Ovary (tissue), 9 donors: ENCODE results near the gene KDM4E. TPM values are rescaled to one million over a fixed set of nuclear protein-coding genes. Genes with fewer than 3 reads are reported as not detected.
A peak's percentile ranks its signal among the peaks of the same experiment; 100 is the strongest.

ENCODE experiments used
- DNase-seq, 5 donors: peaks; one replicate each; pipeline ENCODE4 v3.0.0-alpha.2; 2019 to 2020
- H3K27ac ChIP-seq, 2 donors: fragments of 200-600 bp; one replicate each; pipeline versions ENCODE4 v1.5.1 to v1.8.0; 2019 to 2022
- H3K27me3 ChIP-seq: fragments of 200-600 bp; one replicate; pipeline ENCODE4 v1.8.0; 2022
- H3K36me3 ChIP-seq: fragments of 200-600 bp; sonication (generic); one replicate; pipeline ENCODE4 v1.5.1; 2019
- H3K4me1 ChIP-seq: one replicate; pipeline ENCODE4 v1.8.1; 2013; ENCODE audit warnings: mild to moderate bottlenecking, moderate library complexity; ENCODE audit not compliant: insufficient read depth
- H3K4me3 ChIP-seq: fragments of 200-600 bp; sonication (generic); one replicate; pipeline ENCODE4 v1.5.1; 2017
- H3K9me3 ChIP-seq, 2 donors: fragments of 200-600 bp in 1 of 2; sonication (generic) in 1 of 2; one replicate each; pipeline versions ENCODE4 v1.5.1 to v1.8.1; 2013 to 2019; ENCODE audit warnings: mild to moderate bottlenecking in 1 of 2, moderate library complexity in 1 of 2
- EP300 ChIP-seq: sonication (generic); formaldehyde crosslinking; IDR thresholded peaks from one replicate; pipeline ENCODE4 v1.6.1; 2017; ENCODE audit warnings: antibody characterized with exemption
- POLR2A ChIP-seq: fragments of 450-650 bp; IDR thresholded peaks from one replicate; pipeline ENCODE4 v1.6.1; 2017; ENCODE audit warnings: antibody characterized with exemption, mild to moderate bottlenecking, moderate library complexity
- WGBS, 3 donors: extraction: QIAGEN DNeasy Blood & Tissue Kit in 1 of 3; methylation state at CpG; one replicate each; pipeline versions ENCODE4 v1.1.5 to v1.1.7; 2013 to 2017; 5-methylcytosine and 5-hydroxymethylcytosine counted together
- intact Hi-C, 4 donors: fragments of 100-400 bp; cut with DNase I; formaldehyde crosslinking; loops; one replicate each; pipeline versions ENCODE4 v1.11.0 to v1.15.1; 2022 to 2023
- polyA plus RNA-seq, 2 donors: library from polyadenylated mRNA; stranded (reverse); fragments of 200-250 nt in 1 of 2; fragments of 350-450 nt in 1 of 2; fragmentation: Illumina TruSeq in 1 of 2; extraction: RNeasy Lipid Tissue Mini Kit (QIAGEN cat#74804) in 1 of 2; gene quantifications; one replicate each; pipeline ENCODE4 v1.2.3, GENCODE V29; 2013 to 2014
- total RNA-seq, 7 donors: library from RNA; depleted of rRNA in 2 of 7; stranded (reverse); fragments of >200 nt in 2 of 7; fragmentation: NEBNext Ultra II Directional in 3 of 7; extraction: Animal tissue kit (Norgen Biotek cat#: 25700) in 3 of 7; gene quantifications; one replicate each; pipeline versions ENCODE4 v1.1.0 to v1.2.4, GENCODE V29; 2016 to 2023
- TF ChIP-seq, protein P1 (sequence below), 3 donors: fragments of 450-650 bp in 2 of 3; fragments of 200-600 bp in 1 of 3; IDR thresholded peaks; one replicate each; pipeline versions ENCODE4 v1.5.1 to v1.8.0; 2016 to 2022; ENCODE audit warnings: antibody characterized with exemption in 3 of 3, mild to moderate bottlenecking in 1 of 3
- donor health status: DM: no; HTN: no; CAD: no; lungs with moderate emphysema.
- donor health status: DM: no; HTN: no; CAD: no.
- donor health status: Bipolar disorder and iron deficiency.
- donor health status: DM: yes; HTN: yes; CAD: no.
- donor health status: DM: no; HTN: no; CAD: no.
- donor health status: DM: yes; HTN: yes; CAD: no.

Gene KDM4E
- total and polyA plus RNA-seq, 9 donors: not detected

DNA sequence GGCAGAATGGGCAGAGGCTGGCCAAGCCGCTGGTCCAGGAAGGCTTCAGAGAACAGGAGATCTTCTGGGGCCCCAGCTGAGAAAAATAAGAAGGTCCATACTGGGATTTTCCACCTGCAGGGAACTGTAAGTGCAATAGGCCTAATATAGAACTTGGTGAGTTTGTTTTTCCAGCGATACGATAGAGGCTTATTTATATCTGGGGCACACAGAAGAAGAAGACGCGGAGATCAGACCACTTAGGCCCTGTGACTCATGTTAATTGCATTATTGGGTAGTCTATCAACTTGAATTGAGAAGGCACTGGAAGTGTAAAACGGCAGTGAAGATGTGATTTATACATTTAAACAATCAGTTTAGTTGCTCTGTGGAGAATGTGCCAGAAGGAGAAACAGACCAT lies 34.0 kb downstream of the KDM4E start:
- H3K4me1 ChIP-seq: no peaks in the 10 kb centered on the region
- H3K9me3 ChIP-seq: no peaks in the 10 kb centered on the region
- 72 to 81% (median 80%) methylated on average over 6 of the region's 6 CpGs for WGBS, 3 donors
- no peak for TF ChIP-seq EP300
- TF ChIP-seq, protein P1, sequence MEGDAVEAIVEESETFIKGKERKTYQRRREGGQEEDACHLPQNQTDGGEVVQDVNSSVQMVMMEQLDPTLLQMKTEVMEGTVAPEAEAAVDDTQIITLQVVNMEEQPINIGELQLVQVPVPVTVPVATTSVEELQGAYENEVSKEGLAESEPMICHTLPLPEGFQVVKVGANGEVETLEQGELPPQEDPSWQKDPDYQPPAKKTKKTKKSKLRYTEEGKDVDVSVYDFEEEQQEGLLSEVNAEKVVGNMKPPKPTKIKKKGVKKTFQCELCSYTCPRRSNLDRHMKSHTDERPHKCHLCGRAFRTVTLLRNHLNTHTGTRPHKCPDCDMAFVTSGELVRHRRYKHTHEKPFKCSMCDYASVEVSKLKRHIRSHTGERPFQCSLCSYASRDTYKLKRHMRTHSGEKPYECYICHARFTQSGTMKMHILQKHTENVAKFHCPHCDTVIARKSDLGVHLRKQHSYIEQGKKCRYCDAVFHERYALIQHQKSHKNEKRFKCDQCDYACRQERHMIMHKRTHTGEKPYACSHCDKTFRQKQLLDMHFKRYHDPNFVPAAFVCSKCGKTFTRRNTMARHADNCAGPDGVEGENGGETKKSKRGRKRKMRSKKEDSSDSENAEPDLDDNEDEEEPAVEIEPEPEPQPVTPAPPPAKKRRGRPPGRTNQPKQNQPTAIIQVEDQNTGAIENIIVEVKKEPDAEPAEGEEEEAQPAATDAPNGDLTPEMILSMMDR (IDR thresholded peaks at IDR 0.05): no peak
- TF ChIP-seq POLR2A: no peak
- intact Hi-C loops: no loop called here
- no peak overlapping the region for H3K4me3 ChIP-seq
- H3K27me3 ChIP-seq: peaks cover 2% of the 10 kb centered on the region
- H3K27ac ChIP-seq: no peak overlapping the region
- no peaks in the 10 kb centered on the region for H3K36me3 ChIP-seq
- no peak for DNase-seq

DNA sequence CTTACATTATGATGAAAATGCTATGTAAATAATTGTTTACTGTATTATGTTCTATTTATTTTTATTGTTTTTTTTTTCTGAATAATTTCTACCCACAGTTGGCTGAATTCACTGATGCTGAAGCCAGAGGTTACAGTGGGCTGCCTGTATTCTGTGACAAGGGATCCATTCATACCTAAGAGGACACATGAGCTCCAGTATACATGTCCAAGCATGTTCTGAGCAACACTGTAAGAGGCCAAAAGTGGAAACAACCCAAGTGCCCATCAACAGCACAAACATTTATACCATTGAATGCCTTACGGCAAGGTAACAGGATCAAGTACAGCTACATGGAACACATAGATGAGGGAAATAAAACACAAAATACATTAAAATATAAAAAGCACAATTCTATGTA lies 40.3 kb downstream of the KDM4E start:
- 93 to 100% (median 98%) methylated on average over 1 of the region's 1 CpG for WGBS, 3 donors
- Histone ChIP-seq H3K4me3 (no peak overlapping the region), H3K27me3 (no peaks in the 10 kb centered on the region), H3K27ac (no peak overlapping the region), H3K9me3 (no peaks in the 10 kb centered on the region), H3K4me1 (peaks cover 1% of the 10 kb centered on the region), H3K36me3 (no peaks in the 10 kb centered on the region)
- intact Hi-C loops: loop anchor here in 3 of 4 donors (5.0 to 10.0 kb wide), 3 partner anchors 79 to 642 kb away; no protein-coding TSS in a partner anchor
- no peak for DNase-seq
- TF ChIP-seq POLR2A (no peak), EP300 (no peak)
- TF ChIP-seq, protein P1 (IDR thresholded peaks at IDR 0.05): no peak

DNA sequence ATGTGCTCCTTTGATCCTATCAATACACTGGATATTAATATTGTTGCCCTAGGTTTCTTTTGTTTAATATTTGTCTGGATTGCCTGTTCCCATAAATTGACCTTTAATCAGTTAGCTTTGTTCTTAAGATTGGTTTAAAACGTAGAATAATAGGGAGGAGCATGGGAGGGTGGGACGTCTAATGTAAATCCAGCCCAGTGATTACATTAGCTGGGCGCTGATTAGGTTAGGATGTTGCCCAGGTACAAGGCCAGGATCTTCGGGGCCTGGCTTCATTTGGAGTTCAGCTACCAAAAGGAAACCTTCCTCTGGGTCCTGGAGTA lies 41.6 kb downstream of the KDM4E start, which contains the start of gene SRSF8:
Gene SRSF8, plus strand, starts transcription at position 204 of the 323 bp plus-strand sequence. CDS start 308 bp downstream, outside the sequence.
- 0 to 1% (median 0%) methylated on average over 4 of the region's 4 CpGs for WGBS, 3 donors
- no peaks in the 10 kb centered on the region for H3K27me3 ChIP-seq
- H3K27ac ChIP-seq: peak within 1 kb of the TSS; percentile 98 to 99
- peaks cover 1% of the 10 kb centered on the region for H3K4me1 ChIP-seq
- no peaks in the 10 kb centered on the region for H3K36me3 ChIP-seq
- DNase-seq: no peak
- H3K4me3 ChIP-seq: peak within 1 kb of the TSS; percentile 71
- TF ChIP-seq EP300: no peak
- no peak for TF ChIP-seq POLR2A
- TF ChIP-seq, protein P1 (IDR thresholded peaks at IDR 0.05): no peak
- intact Hi-C loops: loop anchor here in 3 of 4 donors (1.0 to 10.0 kb wide), 4 partner anchors 78 to 641 kb away; no protein-coding TSS in a partner anchor
- H3K9me3 ChIP-seq: no peaks in the 10 kb centered on the region

DNA sequence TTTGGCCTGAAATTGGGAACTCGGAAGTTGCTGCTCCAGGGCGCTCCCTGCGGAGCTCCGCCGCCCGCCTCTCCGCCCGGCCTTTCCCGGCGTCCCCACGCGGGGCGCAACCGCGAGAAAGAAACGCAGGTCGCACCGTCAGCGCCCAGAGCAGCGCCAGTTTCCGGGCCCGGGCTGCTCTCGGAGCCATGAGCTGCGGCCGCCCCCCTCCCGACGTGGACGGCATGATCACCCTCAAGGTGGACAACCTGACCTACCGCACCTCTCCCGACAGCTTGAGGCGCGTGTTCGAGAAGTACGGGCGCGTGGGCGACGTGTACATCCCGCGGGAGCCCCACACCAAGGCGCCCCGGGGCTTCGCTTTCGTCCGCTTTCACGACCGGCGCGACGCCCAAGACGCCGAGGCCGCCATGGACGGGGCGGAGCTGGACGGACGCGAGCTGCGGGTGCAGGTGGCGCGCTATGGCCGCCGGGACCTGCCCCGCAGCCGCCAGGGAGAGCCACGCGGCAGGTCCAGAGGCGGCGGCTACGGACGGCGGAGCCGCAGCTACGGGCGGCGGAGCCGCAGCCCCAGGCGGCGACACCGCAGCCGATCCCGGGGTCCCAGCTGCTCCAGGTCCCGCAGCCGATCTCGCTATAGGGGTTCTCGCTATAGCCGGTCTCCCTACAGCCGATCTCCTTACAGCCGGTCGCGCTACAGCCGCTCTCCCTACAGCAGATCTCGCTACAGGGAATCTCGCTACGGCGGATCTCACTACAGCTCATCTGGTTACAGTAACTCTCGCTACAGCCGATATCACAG lies 42.2 kb downstream of the KDM4E start:
- peak; percentile 85 to 93 (median 88) for DNase-seq
- H3K4me3 ChIP-seq: peak overlapping the region; percentile 71
- H3K27me3 ChIP-seq: no peaks in the 10 kb centered on the region
- TF ChIP-seq, protein P1 (IDR thresholded peaks at IDR 0.05): peak; percentile 67 to 83 (median 73)
- no peak for TF ChIP-seq EP300
- peak; percentile 44 for TF ChIP-seq POLR2A
- peaks cover 1% of the 10 kb centered on the region for H3K4me1 ChIP-seq
- no peaks in the 10 kb centered on the region for H3K36me3 ChIP-seq
- no peaks in the 10 kb centered on the region for H3K9me3 ChIP-seq
- intact Hi-C loops: loop anchor here in 3 of 4 donors (1.0 to 10.0 kb wide), 4 partner anchors 78 to 640 kb away; no protein-coding TSS in a partner anchor
- WGBS, 3 donors: 0 to 1% (median 1%) methylated on average over 35 to 98 of the region's 98 CpGs
- peak overlapping the region; percentile 98 to 99 for H3K27ac ChIP-seq
